ENCODE measurements around the gene PEAK1.

Gene PEAK1

DNA sequence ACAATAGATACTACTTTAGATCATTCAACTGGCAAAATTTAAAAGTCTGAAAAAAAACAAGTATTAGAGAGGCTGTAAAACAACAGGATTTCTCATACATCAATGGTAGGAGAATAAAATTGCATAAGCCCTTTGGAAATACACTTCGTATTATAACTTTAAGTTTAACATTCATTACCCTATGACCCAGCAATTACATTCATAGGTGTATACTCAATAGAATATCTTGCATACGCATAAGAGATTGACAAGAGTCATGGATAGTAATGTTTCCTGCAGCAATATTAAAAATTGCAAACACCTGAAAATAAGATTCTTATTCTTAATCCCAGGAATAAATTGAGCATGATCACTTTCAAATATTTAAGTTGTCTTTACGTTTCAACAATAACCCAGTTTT, 63.6 kb downstream of the PEAK1 start:
- DNase-seq = no peak

DNA sequence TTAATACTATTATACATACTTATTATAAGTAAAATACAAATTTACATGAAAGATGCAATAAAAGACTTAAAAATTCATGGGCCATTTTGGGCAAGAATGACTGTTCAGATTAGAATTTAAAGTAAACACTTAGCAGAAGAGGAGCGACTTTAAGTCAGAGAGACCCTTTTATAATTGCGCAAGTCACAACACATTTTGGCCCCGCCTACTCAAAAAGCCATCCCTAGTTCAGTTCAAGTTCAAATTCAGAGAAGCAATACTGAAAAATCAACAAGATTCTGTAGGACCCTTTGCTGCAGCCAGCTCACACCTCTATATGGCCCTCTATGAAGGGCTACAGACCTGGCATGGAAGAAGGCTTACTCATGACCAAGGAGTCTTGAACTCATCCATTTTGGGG, 64.6 kb downstream of the PEAK1 start:
- no peak for DNase-seq

DNA sequence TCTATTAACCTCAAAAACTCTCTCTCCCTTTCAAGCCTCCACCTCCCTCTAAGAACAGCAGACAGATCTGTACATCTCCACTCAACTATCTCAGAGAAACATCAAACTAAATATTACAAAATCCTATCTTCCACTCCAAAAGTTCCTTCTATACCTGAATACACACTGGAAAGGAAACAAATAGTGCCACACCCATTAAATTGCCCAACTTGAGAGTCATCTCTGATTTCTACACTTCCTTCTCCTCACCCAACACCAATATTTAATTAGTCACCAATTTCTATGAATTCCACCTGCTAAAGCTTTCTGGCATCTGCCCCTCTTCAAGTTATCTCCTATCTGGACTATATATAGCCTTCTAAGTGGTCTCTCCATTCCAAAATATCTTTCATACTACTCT, 65.8 kb downstream of the PEAK1 start:
- no peak for DNase-seq

DNA sequence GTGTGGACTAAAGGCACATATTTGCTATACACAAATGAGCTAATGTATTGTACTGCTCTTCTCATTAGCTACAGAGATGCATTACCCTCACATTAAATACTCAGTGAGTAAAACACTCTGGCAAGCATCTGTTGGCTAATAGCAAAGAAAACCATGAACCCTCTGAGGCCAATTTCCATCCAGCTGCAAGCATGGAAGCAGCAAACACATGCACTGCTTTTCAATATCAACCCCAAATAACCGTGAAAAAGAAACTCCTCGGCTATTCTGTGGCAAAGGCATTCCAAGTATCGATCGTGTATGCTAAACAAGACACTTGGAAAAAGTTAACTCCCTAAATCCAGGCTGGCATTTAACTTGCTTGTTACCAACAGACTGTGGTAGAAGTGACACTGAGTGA, 67.0 kb downstream of the PEAK1 start:
- no peak for DNase-seq

- DNase-seq = no peak
Observed at GRCh38 chr15:77350792-77351191, 69.1 kb downstream of the PEAK1 start.

GRCh38 chr15:77349666-77350065, 70.2 kb downstream of the PEAK1 start:
- DNase-seq = no peak

GRCh38 chr15:77348511-77348910, 71.4 kb downstream of the PEAK1 start:
- no peak for DNase-seq

- no peak for DNase-seq
Observed at GRCh38 chr15:77347197-77347596, 72.7 kb downstream of the PEAK1 start.

DNA sequence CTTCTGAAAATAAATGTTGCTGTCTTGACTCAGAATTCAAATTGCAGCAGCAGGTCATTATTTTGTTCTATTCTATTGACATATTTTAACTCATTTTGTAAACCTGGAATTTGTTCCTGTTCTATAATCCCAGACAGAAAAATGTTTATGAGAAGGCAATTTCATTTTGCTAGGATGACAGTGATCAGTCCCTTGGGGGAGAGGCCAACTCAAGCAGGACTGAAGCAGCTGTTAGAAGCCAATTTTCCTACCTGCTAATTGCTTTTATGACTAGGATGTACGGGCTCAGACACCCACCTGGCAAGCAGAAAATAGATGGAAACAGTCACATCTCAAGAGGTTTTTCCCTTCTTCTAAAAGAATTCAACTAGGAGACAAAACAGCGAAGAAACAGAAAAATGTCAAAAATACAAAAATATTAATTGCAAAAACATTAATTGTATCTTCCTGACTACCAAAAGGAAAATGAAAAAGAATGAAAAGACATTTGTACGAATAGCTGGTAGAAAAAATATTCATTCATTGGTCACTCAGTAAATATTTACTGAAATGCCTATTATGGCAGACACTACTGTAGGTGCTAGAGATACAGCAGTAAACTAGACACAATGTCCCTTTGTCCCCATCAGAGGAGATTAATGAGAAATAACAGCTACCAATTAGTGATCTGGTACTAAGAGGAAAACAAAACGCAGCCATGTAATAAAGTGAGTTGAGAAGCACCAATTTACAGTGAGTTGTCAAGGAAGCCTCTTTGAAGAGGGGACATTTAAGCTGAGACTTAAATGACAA, 73.5 kb downstream of the PEAK1 start:
- DNase-seq = no peak

- no peak for DNase-seq
Observed at GRCh38 chr15:77342807-77343206, 77.1 kb downstream of the PEAK1 start.

GRCh38 chr15:77340245-77340644, 79.7 kb downstream of the PEAK1 start:
- DNase-seq = no peak

DNA sequence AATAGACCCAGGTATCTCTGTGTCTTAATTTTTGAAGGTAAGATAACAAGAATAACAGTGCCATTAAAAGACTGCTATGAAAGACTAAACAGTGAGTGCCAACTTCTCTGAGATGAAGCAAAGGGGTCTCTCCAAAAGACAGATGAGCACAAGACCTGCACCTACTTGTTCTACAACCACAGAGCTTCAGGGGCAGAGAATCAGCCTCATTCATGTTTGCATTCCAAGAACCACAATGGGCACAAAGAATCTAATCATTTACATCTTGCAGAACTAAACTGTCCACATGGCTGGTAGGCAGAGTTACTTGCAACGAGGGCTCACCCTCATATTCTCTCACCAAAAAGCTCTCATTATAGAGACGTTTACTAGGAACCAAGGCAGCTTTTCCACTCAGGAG, 83.9 kb downstream of the PEAK1 start:
- DNase-seq = no peak

GRCh38 chr15:77335298-77335697, 84.6 kb downstream of the PEAK1 start:
- no peak for DNase-seq

DNA sequence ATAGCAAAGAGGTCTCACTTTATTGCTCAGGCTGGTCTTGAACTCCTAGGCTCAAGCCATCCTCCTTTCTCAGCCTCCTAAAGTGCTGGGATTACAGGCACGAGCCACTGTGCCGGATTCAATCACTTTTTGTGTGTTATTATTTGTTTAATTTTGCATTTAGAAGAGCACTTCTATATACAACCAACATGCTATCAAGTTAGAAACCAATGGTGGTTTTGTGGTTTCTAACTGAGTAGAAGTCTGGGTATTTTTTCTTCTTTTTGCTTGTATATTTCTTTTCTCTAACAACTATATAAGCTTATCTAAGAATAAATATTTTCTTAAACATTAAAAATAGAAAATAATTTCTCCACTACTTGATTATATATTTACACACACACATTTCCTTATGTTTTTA, 86.7 kb downstream of the PEAK1 start:
- DNase-seq = no peak

- no peak for DNase-seq
Observed at GRCh38 chr15:77329202-77329601, 90.7 kb downstream of the PEAK1 start.

GRCh38 chr15:77327844-77328529, 91.9 kb downstream of the PEAK1 start:
- DNase-seq = no peak

DNA sequence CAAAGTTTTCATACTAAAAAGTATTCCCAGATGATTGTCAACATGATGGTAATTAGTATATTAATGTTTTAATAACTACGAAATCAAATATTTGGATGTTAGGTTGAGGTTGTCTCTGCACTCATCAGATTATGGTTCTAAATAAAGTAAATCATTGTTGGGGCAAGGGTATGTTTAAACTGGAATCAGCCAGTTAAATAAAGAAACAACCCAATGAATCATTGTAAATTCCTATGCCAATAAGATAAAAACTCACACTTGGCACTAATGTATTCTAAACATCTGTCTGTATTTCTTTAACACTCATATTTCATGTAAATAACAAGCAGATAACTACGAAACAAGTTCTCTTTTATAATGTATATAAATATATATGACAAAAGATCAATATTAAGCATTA, 92.7 kb downstream of the PEAK1 start:
- no peak for DNase-seq

DNA sequence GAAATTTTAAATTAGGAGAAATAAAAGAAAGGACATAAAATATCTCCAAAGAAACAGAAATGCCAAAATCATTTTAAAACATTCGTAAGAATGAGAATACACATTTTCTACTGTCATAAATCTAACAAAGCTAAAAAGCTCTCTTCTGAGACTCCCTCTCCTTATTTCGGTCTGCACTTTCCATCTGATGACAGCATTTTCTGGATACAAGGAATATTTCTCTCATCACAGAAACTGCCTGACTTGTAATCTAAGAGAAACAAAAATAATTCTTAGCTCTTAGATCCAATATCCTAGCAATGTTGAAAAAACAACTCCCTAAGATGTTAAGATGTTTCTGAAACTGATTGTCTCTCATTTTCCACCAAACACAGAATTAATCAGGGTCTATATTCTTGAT, 93.5 kb downstream of the PEAK1 start:
- DNase-seq = no peak

DNA sequence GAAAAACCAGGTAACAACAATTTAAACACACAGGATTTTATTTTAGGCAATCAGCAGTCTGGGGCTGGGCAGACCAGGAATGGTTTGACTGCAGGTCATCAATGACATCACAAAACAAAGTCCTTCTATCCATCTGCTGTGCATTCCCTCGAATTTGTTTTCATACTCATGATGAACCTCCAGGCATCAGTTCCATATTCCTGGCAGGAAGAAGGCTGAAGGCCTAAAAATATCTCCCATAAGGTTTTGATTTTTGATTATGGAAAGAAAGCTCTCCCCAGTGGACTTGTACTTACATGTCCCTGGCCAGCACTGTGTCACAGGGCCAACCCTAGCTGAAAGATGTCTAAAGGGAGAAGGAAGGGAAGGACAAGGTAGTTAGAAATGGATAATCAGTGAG, 107.4 kb downstream of the PEAK1 start:
- no peak for DNase-seq

DNA sequence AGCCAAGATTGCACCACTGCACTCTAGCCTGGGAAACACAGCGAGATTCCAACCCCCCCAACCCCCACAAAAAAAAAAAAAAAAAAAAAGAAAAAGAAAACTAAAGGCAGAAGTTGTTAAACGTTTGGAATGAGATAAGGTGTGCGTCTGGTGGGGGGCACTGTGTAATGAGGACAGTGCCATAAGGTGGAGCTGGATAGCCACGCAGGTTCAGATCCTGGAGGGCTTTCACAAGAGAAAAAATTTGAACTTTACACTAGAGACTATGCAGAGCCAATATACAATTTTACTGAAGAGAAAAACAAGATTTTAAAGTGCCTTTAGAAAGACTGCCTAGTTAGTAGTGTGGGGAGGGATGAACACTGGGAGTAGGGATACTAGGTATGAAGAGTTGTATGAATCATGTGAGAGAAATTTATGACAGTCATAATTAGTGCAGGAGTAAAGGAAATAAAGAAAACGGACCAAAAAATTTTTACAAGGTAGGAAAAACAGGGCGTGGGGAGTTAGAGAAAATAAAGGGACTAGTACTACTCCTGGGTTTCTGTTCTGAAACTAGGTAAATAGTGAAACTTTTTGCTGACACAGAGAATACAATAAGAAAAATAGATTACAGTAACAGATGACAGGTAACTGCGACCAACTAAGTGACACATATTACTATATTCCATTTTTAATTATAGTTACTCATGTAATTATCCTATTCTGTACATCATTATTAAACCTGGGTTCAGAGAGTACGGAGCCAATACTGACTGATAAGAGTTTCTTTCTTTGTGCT, 108.1 kb downstream of the PEAK1 start:
- no peak for DNase-seq

- no peak for DNase-seq
Observed at GRCh38 chr15:77311020-77311419, 108.9 kb downstream of the PEAK1 start.

DNA sequence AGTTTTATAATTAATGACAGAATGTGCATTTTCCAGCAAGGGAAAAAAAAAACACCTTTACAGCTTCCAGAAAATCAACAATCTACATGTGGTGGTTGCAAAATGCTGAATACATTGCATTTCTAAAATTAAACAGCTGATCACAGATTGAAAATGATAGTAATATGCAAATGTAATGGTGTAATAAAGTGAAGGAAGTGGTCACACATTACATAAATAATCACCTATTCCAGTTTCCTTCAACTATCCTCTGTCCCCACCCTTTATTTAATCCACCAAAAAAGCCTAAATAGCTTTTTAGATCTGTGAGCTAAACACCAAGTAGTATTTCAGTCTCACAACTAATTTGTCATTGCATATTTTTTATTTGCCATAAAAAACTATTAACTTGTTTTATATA, 110.5 kb downstream of the PEAK1 start:
- no peak for DNase-seq

DNA sequence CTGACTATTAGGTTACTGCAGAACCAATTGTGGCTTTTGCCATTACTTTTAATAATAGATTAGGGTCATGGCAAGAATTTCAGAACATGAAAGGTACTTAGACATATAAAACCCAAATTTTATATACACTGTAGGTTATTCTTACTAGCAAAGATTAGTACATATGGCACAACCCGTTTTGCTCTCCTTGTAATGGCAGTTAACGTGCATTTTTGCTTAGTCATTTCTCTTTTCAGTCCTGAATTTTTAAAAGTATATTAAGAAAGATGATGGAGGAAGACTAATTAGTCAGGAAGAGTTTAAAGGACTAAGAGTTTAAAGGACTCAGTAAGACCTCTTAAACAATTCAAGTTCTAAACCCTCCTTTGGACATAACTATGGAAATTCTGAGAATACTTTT, 114.0 kb downstream of the PEAK1 start:
- no peak for DNase-seq

GRCh38 chr15:77296773-77297337, 123.0 kb downstream of the PEAK1 start:
- no peak for DNase-seq
